NK-92 (cell line): ENCODE results near the gene RIN1.

Experiments
- DNase-seq: peaks from one replicate; lab custom pipeline; 2025; ENCODE audit not compliant: unreplicated experiment; lab: John Stamatoyannopoulos, UW

RIN1 gene

DNA sequence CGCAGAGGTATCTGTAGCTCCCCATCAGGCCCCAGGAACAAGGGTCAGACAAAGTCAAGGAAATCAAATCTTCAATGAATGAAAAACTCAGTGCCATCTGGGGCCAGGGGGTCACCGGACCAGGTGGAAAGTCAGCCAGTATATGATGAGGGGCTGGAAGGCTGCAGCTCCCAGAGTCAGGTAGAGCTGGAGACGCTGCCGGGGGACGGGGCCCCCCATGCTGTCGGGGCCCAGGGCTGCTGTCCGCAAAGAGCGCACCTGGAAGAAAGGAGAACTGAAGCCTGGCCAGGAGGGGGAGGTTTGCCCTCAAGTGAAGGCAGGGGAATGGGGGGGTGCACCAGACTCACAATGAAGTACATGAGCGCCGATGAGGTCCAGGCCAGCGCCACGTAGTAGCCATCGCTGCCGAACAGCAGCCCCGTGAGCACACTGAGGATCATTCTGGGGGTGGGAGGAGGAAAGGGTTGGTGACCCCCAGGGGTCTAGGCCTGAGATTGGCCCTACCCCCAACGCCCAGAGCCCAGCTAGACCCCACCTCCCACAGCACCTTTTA lies 51.6 kb downstream of the RIN1 start:
- DNase-seq = no peak

DNA sequence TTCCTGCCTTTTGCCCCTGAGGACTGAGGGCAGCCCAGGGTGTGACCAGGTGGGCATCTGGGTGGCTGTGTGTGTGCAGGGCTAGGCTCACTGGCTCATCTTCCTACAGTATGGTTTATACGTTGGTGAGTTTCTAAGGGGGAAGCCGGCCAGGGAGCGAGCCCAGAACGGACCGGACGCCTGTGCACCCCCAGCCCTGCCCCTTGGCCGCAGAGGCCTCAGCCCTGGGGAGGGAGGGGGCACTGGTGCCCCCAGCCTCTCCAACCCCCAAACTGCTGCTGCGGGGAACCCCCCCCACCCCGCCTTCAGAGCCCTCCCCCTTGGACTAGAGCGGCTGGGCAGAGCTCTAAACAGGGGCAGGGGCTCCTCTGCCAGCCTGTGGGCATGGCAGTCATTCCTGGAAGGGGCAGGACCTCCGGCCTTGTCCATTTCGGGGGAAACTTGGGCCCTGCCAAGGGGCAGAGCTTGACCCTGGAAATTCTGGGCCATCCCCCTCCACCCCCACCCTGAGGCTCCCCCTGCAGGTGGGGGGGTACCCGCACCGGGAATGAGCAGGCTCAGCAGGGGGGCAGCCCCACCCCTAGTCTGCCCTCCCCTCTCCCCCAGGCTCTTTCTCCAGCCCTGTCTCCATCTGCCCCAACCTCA lies 52.7 kb downstream of the RIN1 start:
- DNase-seq = no peak

DNA sequence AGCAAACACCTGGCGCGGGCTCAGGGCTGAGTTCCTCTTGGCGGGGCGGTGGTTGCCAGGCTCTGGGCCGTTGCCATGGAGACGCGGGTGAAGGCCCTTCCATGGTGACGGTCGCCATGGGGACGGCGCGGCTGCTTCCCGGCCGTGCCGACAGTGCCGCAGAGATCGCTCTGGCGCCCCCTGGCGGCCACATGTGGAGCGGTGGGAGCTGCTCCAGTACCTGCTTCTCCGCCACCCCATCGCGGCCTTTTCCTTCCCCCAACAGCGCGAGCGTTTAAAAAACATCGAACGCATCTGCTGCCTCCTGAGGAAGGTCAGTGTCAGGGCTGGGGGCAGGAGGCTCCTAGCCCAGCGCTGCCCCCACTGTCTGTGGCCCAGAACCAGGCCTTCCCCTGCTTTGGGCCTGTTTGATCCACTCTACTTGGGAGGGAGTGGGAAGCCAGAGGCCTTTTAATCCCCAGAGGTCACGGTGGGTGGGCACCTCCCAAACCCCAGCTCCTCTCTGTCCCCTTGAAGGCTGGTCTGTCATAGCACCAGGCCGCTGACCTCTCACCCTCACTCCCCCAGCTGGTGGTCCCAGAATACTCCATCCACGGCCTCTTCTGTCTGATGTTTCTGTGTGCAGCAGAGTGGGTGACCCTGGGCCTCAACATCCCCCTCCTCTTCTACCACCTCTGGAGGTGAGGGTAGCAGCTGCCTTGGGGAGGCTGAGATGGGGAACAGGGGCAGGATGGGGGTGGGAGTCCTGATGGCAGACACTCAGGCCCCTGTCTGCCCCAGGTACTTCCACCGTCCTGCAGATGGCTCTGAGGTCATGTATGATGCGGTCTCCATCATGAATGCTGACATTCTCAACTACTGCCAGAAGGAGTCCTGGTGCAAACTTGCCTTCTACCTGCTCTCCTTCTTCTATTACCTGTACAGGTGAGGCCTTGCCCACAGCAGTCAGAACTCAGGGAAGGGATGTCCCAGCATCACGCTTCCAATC lies 53.5 kb downstream of the RIN1 start:
- peak; percentile 94 for DNase-seq
